Ascending aorta (tissue), 2 donors: ENCODE results near the gene MITF. TPM values are rescaled to one million over a fixed set of nuclear protein-coding genes. Genes with fewer than 3 reads are reported as not detected.
A peak's percentile ranks its signal among the peaks of the same experiment; 100 is the strongest.
"Not testable (repeated sequence)": the region's sequence is repeated elsewhere in the genome, so short reads cannot be mapped to it uniquely, and the experiment has no call there.

Experiments used
- DNase-seq, 2 donors: peaks; one replicate each; pipeline ENCODE4 v3.0.0-alpha.2; 2019; ENCODE audit warnings: low spot score in 2 of 2
- H3K27ac ChIP-seq, 2 donors: fragments of 200-600 bp; sonication (generic); one replicate each; pipeline ENCODE4 v1.5.1; 2016 to 2017; ENCODE audit warnings: mild to moderate bottlenecking in 1 of 2
- H3K27me3 ChIP-seq: fragments of 200-600 bp; sonication (generic); one replicate; pipeline ENCODE4 v1.5.1; 2017
- H3K36me3 ChIP-seq, 2 donors: fragments of 200-600 bp; sonication (generic); one replicate each; pipeline ENCODE4 v1.5.1; 2016
- H3K4me1 ChIP-seq, 2 donors: fragments of 200-600 bp; sonication (generic); one replicate each; pipeline ENCODE4 v1.5.1; 2016 to 2017; ENCODE audit warnings: mild to moderate bottlenecking in 1 of 2
- H3K4me3 ChIP-seq, 2 donors: fragments of 200-600 bp; sonication (generic); one replicate each; pipeline ENCODE4 v1.5.1; 2016 to 2017; ENCODE audit warnings: mild to moderate bottlenecking in 1 of 2
- H3K9me3 ChIP-seq, 2 donors: fragments of 200-600 bp; sonication (generic); one replicate each; pipeline ENCODE4 v1.5.1; 2016
- intact Hi-C: fragments of 100-400 bp; cut with DNase I; formaldehyde crosslinking; loops from one replicate; pipeline ENCODE4 v1.15.1; 2023
- total RNA-seq: library from RNA; depleted of rRNA; stranded (reverse); fragments of >200 nt; gene quantifications from one replicate; pipeline ENCODE4 v1.1.0, GENCODE V29; 2016
- TF ChIP-seq, protein P1 (sequence below), 3 experiments: fragments of 200-600 bp in 2 of 3; fragments of 450-650 bp in 1 of 3; sonication (generic) in 2 of 3; IDR thresholded peaks; one replicate each; pipeline ENCODE4 v1.5.1; 2016 to 2019; ENCODE audit warnings: antibody characterized with exemption in 3 of 3, mild to moderate bottlenecking in 1 of 3, moderate library complexity in 1 of 3

MITF gene
- total RNA-seq, 1 donor from 2014 or later: 27.4 TPM

DNA sequence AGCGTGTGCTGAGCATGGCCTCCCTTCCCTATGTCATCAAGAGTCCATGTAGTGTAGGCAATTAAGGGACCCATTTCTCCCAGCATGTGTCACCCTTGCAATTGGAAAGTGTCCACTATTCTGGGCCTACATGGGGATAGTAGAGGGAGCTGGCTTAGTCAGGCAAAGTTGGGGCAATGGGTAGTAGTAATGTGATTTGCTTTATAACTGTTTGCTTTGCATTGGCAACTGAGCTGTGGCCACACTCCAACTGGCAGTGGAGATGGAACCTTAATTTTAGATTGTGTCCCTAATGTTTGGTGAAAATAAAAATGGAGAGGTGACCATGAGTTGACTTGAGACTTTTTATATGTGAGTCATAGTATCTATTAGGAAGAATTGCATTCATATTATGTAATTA lies 162.5 kb downstream of the MITF start:
- DNase-seq: no peak
- H3K27ac ChIP-seq: no peak overlapping the region
- H3K36me3 ChIP-seq: no peaks in the 10 kb centered on the region
- H3K9me3 ChIP-seq: no peaks in the 10 kb centered on the region
- no peaks in the 10 kb centered on the region for H3K27me3 ChIP-seq
- H3K4me3 ChIP-seq: no peak overlapping the region
- TF ChIP-seq, protein P1, sequence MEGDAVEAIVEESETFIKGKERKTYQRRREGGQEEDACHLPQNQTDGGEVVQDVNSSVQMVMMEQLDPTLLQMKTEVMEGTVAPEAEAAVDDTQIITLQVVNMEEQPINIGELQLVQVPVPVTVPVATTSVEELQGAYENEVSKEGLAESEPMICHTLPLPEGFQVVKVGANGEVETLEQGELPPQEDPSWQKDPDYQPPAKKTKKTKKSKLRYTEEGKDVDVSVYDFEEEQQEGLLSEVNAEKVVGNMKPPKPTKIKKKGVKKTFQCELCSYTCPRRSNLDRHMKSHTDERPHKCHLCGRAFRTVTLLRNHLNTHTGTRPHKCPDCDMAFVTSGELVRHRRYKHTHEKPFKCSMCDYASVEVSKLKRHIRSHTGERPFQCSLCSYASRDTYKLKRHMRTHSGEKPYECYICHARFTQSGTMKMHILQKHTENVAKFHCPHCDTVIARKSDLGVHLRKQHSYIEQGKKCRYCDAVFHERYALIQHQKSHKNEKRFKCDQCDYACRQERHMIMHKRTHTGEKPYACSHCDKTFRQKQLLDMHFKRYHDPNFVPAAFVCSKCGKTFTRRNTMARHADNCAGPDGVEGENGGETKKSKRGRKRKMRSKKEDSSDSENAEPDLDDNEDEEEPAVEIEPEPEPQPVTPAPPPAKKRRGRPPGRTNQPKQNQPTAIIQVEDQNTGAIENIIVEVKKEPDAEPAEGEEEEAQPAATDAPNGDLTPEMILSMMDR (IDR thresholded peaks at IDR 0.05): no peak
- H3K4me1 ChIP-seq: peaks cover 0 to 10% of the 10 kb centered on the region in 2 donors
- intact Hi-C loops: no loop called here

- Histone ChIP-seq H3K4me3 (no peak overlapping the region), H3K36me3 (no peaks in the 10 kb centered on the region), H3K9me3 (no peaks in the 10 kb centered on the region), H3K4me1 (peaks cover 0 to 12% of the 10 kb centered on the region in 2 donors), H3K27ac (no peak overlapping the region), H3K27me3 (no peaks in the 10 kb centered on the region)
- DNase-seq: no peak
- TF ChIP-seq, protein P1 (IDR thresholded peaks at IDR 0.05): no peak
- intact Hi-C loops: no loop called here
Measured at GRCh38 chr3:69902386-69902785, 163.1 kb downstream of the MITF start.

GRCh38 chr3:69906351-69906966 lies 167.2 kb downstream of the MITF start:
- Histone ChIP-seq H3K4me3 (no peak overlapping the region), H3K9me3 (no peaks in the 10 kb centered on the region), H3K27ac (no peak overlapping the region), H3K27me3 (no peaks in the 10 kb centered on the region), H3K36me3 (no peaks in the 10 kb centered on the region), H3K4me1 (peaks cover 0 to 22% of the 10 kb centered on the region in 2 donors)
- DNase-seq: no peak
- TF ChIP-seq, protein P1 (IDR thresholded peaks at IDR 0.05): no peak
- intact Hi-C loops: no loop called here

- Histone ChIP-seq H3K27ac (peak overlapping the region; percentile 36 to 52), H3K4me3 (no peak overlapping the region), H3K36me3 (no peaks in the 10 kb centered on the region), H3K4me1 (peaks cover 0 to 22% of the 10 kb centered on the region in 2 donors), H3K27me3 (no peaks in the 10 kb centered on the region), H3K9me3 (no peaks in the 10 kb centered on the region)
- intact Hi-C loops: no loop called here
- DNase-seq: no peak
- TF ChIP-seq, protein P1 (IDR thresholded peaks at IDR 0.05): no peak
Measured at GRCh38 chr3:69907554-69907953, 168.3 kb downstream of the MITF start.

DNA sequence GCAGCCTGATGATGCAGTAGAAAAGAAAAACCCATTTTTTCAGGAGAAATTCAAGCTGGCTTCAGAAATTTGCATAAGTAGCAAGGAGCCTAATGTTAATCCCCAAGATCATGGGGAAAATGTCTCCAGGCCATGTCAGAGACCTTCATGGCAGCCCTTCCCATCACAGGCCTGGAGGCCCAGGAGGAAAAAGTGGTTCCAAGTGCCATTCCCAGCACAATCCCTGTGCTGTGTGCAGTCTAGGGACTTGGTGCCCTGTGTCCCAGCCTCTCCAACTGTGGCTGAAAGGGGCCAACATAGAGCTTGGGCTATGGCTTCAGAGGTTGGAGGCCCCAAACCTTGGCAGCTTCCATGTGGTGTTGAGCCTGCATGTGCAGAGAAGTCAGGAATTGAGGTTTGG lies 170.6 kb downstream of the MITF start:
- Histone ChIP-seq H3K4me1 (peaks cover 0 to 22% of the 10 kb centered on the region in 2 donors), H3K27ac (peak overlapping the region in 1 of 2 donors; percentile 41)
- H3K4me3 ChIP-seq, H3K36me3 ChIP-seq, H3K9me3 ChIP-seq, H3K27me3 ChIP-seq, intact Hi-C loops, DNase-seq: not testable (repeated sequence)

DNA sequence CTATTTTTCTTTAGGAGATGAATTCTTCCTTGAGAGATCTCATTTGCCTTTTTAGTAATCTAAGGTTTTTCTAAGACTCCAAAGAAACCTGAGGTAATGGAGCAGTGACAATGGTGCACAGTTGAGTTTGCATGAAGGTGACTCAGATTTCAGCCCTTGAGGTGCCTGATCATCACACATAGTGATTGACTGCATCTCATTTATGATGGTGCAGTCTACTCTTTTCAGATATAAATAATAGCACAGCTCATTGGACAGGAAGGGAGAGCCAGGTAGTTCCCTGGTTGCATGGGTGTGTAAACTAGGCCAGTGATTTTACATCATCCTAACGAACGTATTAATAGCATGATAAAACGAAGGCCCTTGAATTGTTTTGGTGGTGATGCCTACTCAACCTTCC lies 174.2 kb downstream of the MITF start:
- Histone ChIP-seq H3K4me1 (peaks cover 0 to 5% of the 10 kb centered on the region in 2 donors), H3K9me3 (peaks cover 0 to 6% of the 10 kb centered on the region in 2 donors), H3K27me3 (no peaks in the 10 kb centered on the region), H3K4me3 (no peak overlapping the region), H3K27ac (no peak overlapping the region), H3K36me3 (no peaks in the 10 kb centered on the region)
- TF ChIP-seq, protein P1 (IDR thresholded peaks at IDR 0.05): no peak
- no peak for DNase-seq
- intact Hi-C loops: no loop called here
